Mesenchymal stem cell (in vitro differentiated cells and primary cell): ENCODE results near the gene TCAP.
A peak's percentile ranks its signal among the peaks of the same experiment; 100 is the strongest.

Source experiments
- DNase-seq: peaks from one replicate; pipeline ENCODE4 v3.0.0-alpha.2; 2013
- H2AFZ ChIP-seq: one replicate; pipeline ENCODE4 v1.6.1; 2013; ENCODE audit warnings: low read depth, mild to moderate bottlenecking, control low read depth, inconsistent platforms, low read length, moderate library complexity
- H2AK5ac ChIP-seq: 2 replicates; pipeline ENCODE4 v1.6.1; 2013; ENCODE audit warnings: low read length, moderate library complexity, mild to moderate bottlenecking, inconsistent platforms; ENCODE audit not compliant: severe bottlenecking
- H2BK120ac ChIP-seq: one replicate; pipeline ENCODE4 v1.6.1; 2013; ENCODE audit warnings: low read depth, mild to moderate bottlenecking, inconsistent platforms, low read length, moderate library complexity
- H2BK12ac ChIP-seq, 2 experiments: one replicate each; pipeline ENCODE4 v1.6.1; 2013; ENCODE audit warnings: inconsistent platforms in 2 of 2, low read length in 2 of 2, mild to moderate bottlenecking in 2 of 2, moderate library complexity in 2 of 2, control low read depth in 1 of 2
- H2BK15ac ChIP-seq: one replicate; pipeline ENCODE4 v1.6.1; 2013; ENCODE audit warnings: mild to moderate bottlenecking, low read depth, inconsistent platforms; ENCODE audit not compliant: poor library complexity, severe bottlenecking
- H2BK5ac ChIP-seq: 2 replicates; pipeline ENCODE4 v1.6.1; 2013; ENCODE audit warnings: low read depth, mild to moderate bottlenecking, low read length, control low read depth, inconsistent platforms; ENCODE audit not compliant: poor library complexity, severe bottlenecking
- H3K14ac ChIP-seq, 2 experiments: one replicate each; pipeline ENCODE4 v1.6.1; 2013; ENCODE audit warnings: inconsistent platforms in 2 of 2, low read length in 2 of 2, control low read depth in 1 of 2, mild to moderate bottlenecking in 1 of 2, moderate library complexity in 1 of 2
- H3K18ac ChIP-seq, 2 experiments: one replicate each; pipeline ENCODE4 v1.6.1; 2013; ENCODE audit warnings: inconsistent platforms in 2 of 2, low read length in 2 of 2, control low read depth in 1 of 2, low read depth in 1 of 2, mild to moderate bottlenecking in 1 of 2
- H3K23ac ChIP-seq, 2 experiments: one replicate each; pipeline ENCODE4 v1.6.1; 2013; ENCODE audit warnings: inconsistent platforms in 2 of 2, low read length in 2 of 2, mild to moderate bottlenecking in 2 of 2, moderate library complexity in 2 of 2, control low read depth in 1 of 2
- H3K27ac ChIP-seq: 2 replicates; pipeline ENCODE4 v1.5.1; 2013; ENCODE audit warnings: mild to moderate bottlenecking, moderate library complexity, low read length, control low read depth, inconsistent platforms; ENCODE audit not compliant: poor library complexity, severe bottlenecking
- H3K27me3 ChIP-seq, 2 experiments: 2 replicates each; pipeline versions ENCODE4 v1.6.1 to v1.7.0; 2013; ENCODE audit warnings: low read length in 2 of 2, mild to moderate bottlenecking in 2 of 2, moderate library complexity in 2 of 2, control low read depth in 1 of 2, inconsistent platforms in 1 of 2; ENCODE audit not compliant: control insufficient read depth in 1 of 2, insufficient read depth in 1 of 2
- H3K36me3 ChIP-seq, 2 experiments: 2 replicates each; pipeline versions ENCODE4 v1.6.1 to v1.7.0; 2013; ENCODE audit warnings: low read length in 2 of 2, control low read depth in 1 of 2, inconsistent platforms in 1 of 2, low read depth in 1 of 2, mild to moderate bottlenecking in 1 of 2; ENCODE audit not compliant: insufficient read depth in 2 of 2, control insufficient read depth in 1 of 2
- H3K4ac ChIP-seq, 2 experiments: one replicate each; pipeline ENCODE4 v1.6.1; 2013; ENCODE audit warnings: inconsistent platforms in 2 of 2, low read length in 2 of 2, mild to moderate bottlenecking in 2 of 2, moderate library complexity in 2 of 2, control low read depth in 1 of 2, low read depth in 1 of 2
- H3K4me1 ChIP-seq: 2 replicates; pipeline ENCODE4 v1.6.1; 2013; ENCODE audit warnings: low read depth, low read length, control low read depth; ENCODE audit not compliant: control insufficient read depth, insufficient read depth
- H3K4me2 ChIP-seq: 2 replicates; pipeline ENCODE4 v1.6.1; 2013; ENCODE audit warnings: low read length, mild to moderate bottlenecking, inconsistent platforms; ENCODE audit not compliant: poor library complexity, severe bottlenecking
- H3K4me3 ChIP-seq, 2 experiments: 2 replicates each; pipeline versions ENCODE4 v1.5.1 to v1.7.0; 2013; ENCODE audit warnings: low read length in 2 of 2, mild to moderate bottlenecking in 2 of 2, control low read depth in 1 of 2, low read depth in 1 of 2; ENCODE audit not compliant: insufficient read depth in 1 of 2
- H3K79me1 ChIP-seq: replicated peaks from 2 replicates; pipeline ENCODE4 v1.6.1; 2013; ENCODE audit warnings: mild to moderate bottlenecking, control low read depth, low read length, inconsistent platforms; ENCODE audit not compliant: poor library complexity, severe bottlenecking
- H3K9ac ChIP-seq: 2 replicates; pipeline ENCODE4 v1.7.0; 2013; ENCODE audit warnings: mild to moderate bottlenecking, low read length, moderate library complexity
- H3K9me3 ChIP-seq: 2 replicates; pipeline ENCODE4 v1.7.0; 2013; ENCODE audit warnings: mild to moderate bottlenecking, low read length; ENCODE audit not compliant: control insufficient read depth
- H4K8ac ChIP-seq: one replicate; pipeline ENCODE4 v1.6.1; 2013; ENCODE audit warnings: inconsistent platforms, mild to moderate bottlenecking, low read length, moderate library complexity
- H4K91ac ChIP-seq: one replicate; pipeline ENCODE4 v1.6.1; 2013; ENCODE audit warnings: mild to moderate bottlenecking, low read length, inconsistent platforms
- WGBS: methylation state at CpG from one replicate; pipeline ENCODE4 v1.1.7; 2013; ENCODE audit warnings: mixed read lengths; 5-methylcytosine and 5-hydroxymethylcytosine counted together

TCAP gene

GRCh38 chr17:39648616-39649366 lies 16.4 kb upstream of the TCAP start:
- H2BK15ac ChIP-seq: no peak overlapping the region
- no peak overlapping the region for H3K23ac ChIP-seq
- H2AK5ac ChIP-seq: no peak overlapping the region
- peaks cover 43% of the 10 kb centered on the region for H3K79me1 ChIP-seq
- H2BK120ac ChIP-seq: no peak overlapping the region
- no peaks in the 10 kb centered on the region for H3K9me3 ChIP-seq
- no peak overlapping the region for H3K4ac ChIP-seq
- no peak overlapping the region for H3K9ac ChIP-seq
- H2BK12ac ChIP-seq: no peak overlapping the region
- no peak overlapping the region for H3K4me2 ChIP-seq
- no peak overlapping the region for H4K8ac ChIP-seq
- DNase-seq: no peak
- no peak overlapping the region for H2AFZ ChIP-seq
- no peak overlapping the region for H3K4me3 ChIP-seq
- H3K27me3 ChIP-seq: no peaks in the 10 kb centered on the region
- 94% methylated on average over 13 of the region's 15 CpGs for WGBS
- no peak overlapping the region for H4K91ac ChIP-seq
- no peak overlapping the region for H2BK5ac ChIP-seq
- peaks cover 7 to 25% of the 10 kb centered on the region in 2 experiments for H3K36me3 ChIP-seq
- H3K27ac ChIP-seq: no peak overlapping the region
- no peak overlapping the region for H3K14ac ChIP-seq
- peaks cover 37% of the 10 kb centered on the region for H3K4me1 ChIP-seq
- no peak overlapping the region for H3K18ac ChIP-seq

- no peak overlapping the region for H2BK120ac ChIP-seq
- 86% methylated on average over 8 of the region's 11 CpGs for WGBS
- DNase-seq: no peak
- no peak overlapping the region for H2AFZ ChIP-seq
- no peak overlapping the region for H2AK5ac ChIP-seq
- H3K27me3 ChIP-seq: no peaks in the 10 kb centered on the region
- H3K4me3 ChIP-seq: no peak overlapping the region
- H3K14ac ChIP-seq: no peak overlapping the region
- H3K4ac ChIP-seq: no peak overlapping the region
- no peak overlapping the region for H3K9ac ChIP-seq
- H4K8ac ChIP-seq: no peak overlapping the region
- peaks cover 26% of the 10 kb centered on the region for H3K4me1 ChIP-seq
- H2BK15ac ChIP-seq: no peak overlapping the region
- H3K4me2 ChIP-seq: no peak overlapping the region
- no peaks in the 10 kb centered on the region for H3K9me3 ChIP-seq
- no peak overlapping the region for H2BK12ac ChIP-seq
- no peak overlapping the region for H3K27ac ChIP-seq
- no peak overlapping the region for H2BK5ac ChIP-seq
- H3K79me1 ChIP-seq: peaks cover 47% of the 10 kb centered on the region
- H3K36me3 ChIP-seq: peaks cover 12 to 33% of the 10 kb centered on the region in 2 experiments
- no peak overlapping the region for H3K18ac ChIP-seq
- H4K91ac ChIP-seq: peak overlapping the region; percentile 1
- H3K23ac ChIP-seq: no peak overlapping the region
Observed at GRCh38 chr17:39650121-39650579, 15.0 kb upstream of the TCAP start.

GRCh38 chr17:39651923-39652586 lies 13.1 kb upstream of the TCAP start:
- no peak overlapping the region for H2BK12ac ChIP-seq
- no peak overlapping the region for H2AFZ ChIP-seq
- peaks cover 10 to 42% of the 10 kb centered on the region in 2 experiments for H3K36me3 ChIP-seq
- no peak overlapping the region for H4K91ac ChIP-seq
- no peak overlapping the region for H2BK120ac ChIP-seq
- H3K9ac ChIP-seq: no peak overlapping the region
- H3K23ac ChIP-seq: no peak overlapping the region
- no peak overlapping the region for H4K8ac ChIP-seq
- H2BK5ac ChIP-seq: no peak overlapping the region
- no peak overlapping the region for H3K4me2 ChIP-seq
- peaks cover 52% of the 10 kb centered on the region for H3K79me1 ChIP-seq
- no peak overlapping the region for H2AK5ac ChIP-seq
- no peak overlapping the region for H3K14ac ChIP-seq
- H2BK15ac ChIP-seq: no peak overlapping the region
- H3K27me3 ChIP-seq: no peaks in the 10 kb centered on the region
- H3K27ac ChIP-seq: no peak overlapping the region
- no peak overlapping the region for H3K4ac ChIP-seq
- H3K4me1 ChIP-seq: peaks cover 26% of the 10 kb centered on the region
- 86% methylated on average over 8 of the region's 8 CpGs for WGBS
- H3K18ac ChIP-seq: peak overlapping the region in 1 of 2 experiments; percentile 4
- H3K4me3 ChIP-seq: no peak overlapping the region
- DNase-seq: no peak
- H3K9me3 ChIP-seq: no peaks in the 10 kb centered on the region

- Histone ChIP-seq H3K4ac (peak overlapping the region in 1 of 2 experiments; percentile 13), H3K14ac (no peak overlapping the region), H2BK12ac (peak overlapping the region in 1 of 2 experiments; percentile 2), H3K9ac (no peak overlapping the region), H3K23ac (no peak overlapping the region), H3K9me3 (no peaks in the 10 kb centered on the region), H3K4me2 (no peak overlapping the region), H3K27ac (no peak overlapping the region), H3K4me3 (no peak overlapping the region), H2BK15ac (no peak overlapping the region), H4K91ac (peak overlapping the region; percentile 35), H3K79me1 (peaks cover 51% of the 10 kb centered on the region), H4K8ac (peak overlapping the region; percentile 31), H3K18ac (peak overlapping the region in 1 of 2 experiments; percentile 22), H2BK5ac (no peak overlapping the region), H2AFZ (no peak overlapping the region), H2AK5ac (peak overlapping the region; percentile 11), H3K27me3 (no peaks in the 10 kb centered on the region), H3K4me1 (peaks cover 30% of the 10 kb centered on the region), H2BK120ac (no peak overlapping the region), H3K36me3 (peaks cover 10 to 44% of the 10 kb centered on the region in 2 experiments)
- DNase-seq: no peak
- WGBS: 41% methylated on average over 7 of the region's 7 CpGs
Observed at GRCh38 chr17:39652587-39653315, 12.4 kb upstream of the TCAP start.
